Common myeloid progenitor, CD34-positive (primary cell): ENCODE data around the gene SSH3.
"Not testable (repeated sequence)": the region's sequence is repeated elsewhere in the genome, so short reads cannot be mapped to it uniquely, and the experiment has no call there.

Source experiments
- CTCF ChIA-PET: fragments of 350-600 bp; sonication (Branson Sonifier 250); formaldehyde crosslinking; loops from one replicate; lab custom pipeline; 2021; ENCODE audit warnings: antibody characterized with exemption; lab: Charles Lee
- POLR2A ChIA-PET: fragments of 350-600 bp; sonication (Branson Sonifier 250); formaldehyde crosslinking; loops from one replicate; lab custom pipeline; 2021; ENCODE audit warnings: antibody characterized with exemption; lab: Charles Lee
- DNase-seq, 3 donors: peaks; one replicate each; pipeline versions ENCODE4 v3.0.0 to v3.0.0-alpha.2; 2013
- H3K27ac ChIP-seq, 2 experiments: 1 replicate in 1 of 2; 2 replicates in 1 of 2; pipeline ENCODE4 v1.7.0; 2013; ENCODE audit warnings: inconsistent platforms in 2 of 2, low read length in 2 of 2, mild to moderate bottlenecking in 2 of 2, low read depth in 1 of 2, moderate library complexity in 1 of 2; ENCODE audit not compliant: severe bottlenecking in 2 of 2, insufficient read depth in 1 of 2, poor library complexity in 1 of 2
- H3K27me3 ChIP-seq, 5 experiments: replicated peaks in 2 of 5; 1 replicate in 3 of 5; 2 replicates in 2 of 5; pipeline versions ENCODE4 v1.6.1 to v1.7.0; 2013; ENCODE audit warnings: low read length in 4 of 5, mild to moderate bottlenecking in 2 of 5, moderate library complexity in 2 of 5, inconsistent platforms in 1 of 5; ENCODE audit not compliant: insufficient read depth in 5 of 5, control insufficient read depth in 4 of 5
- H3K36me3 ChIP-seq, 4 experiments: 1 replicate in 2 of 4; 2 replicates in 2 of 4; pipeline versions ENCODE4 v1.6.1 to v1.7.0; 2013; ENCODE audit warnings: low read length in 3 of 4, control low read depth in 1 of 4, mild to moderate bottlenecking in 1 of 4; ENCODE audit not compliant: control insufficient read depth in 4 of 4, insufficient read depth in 4 of 4
- H3K4me1 ChIP-seq, 4 experiments: 1 replicate in 3 of 4; 2 replicates in 1 of 4; pipeline versions ENCODE4 v1.6.1 to v1.7.1; 2013; ENCODE audit warnings: low read length in 3 of 4, mild to moderate bottlenecking in 3 of 4, control low read depth in 1 of 4, inconsistent platforms in 1 of 4, moderate library complexity in 1 of 4; ENCODE audit not compliant: control insufficient read depth in 4 of 4, insufficient read depth in 4 of 4; ENCODE audit errors: control extremely low read depth in 1 of 4
- H3K4me3 ChIP-seq, 7 experiments: 1 replicate in 4 of 7; 2 replicates in 3 of 7; pipeline versions ENCODE4 v1.5.1 to v1.7.0; 2013; ENCODE audit warnings: mild to moderate bottlenecking in 7 of 7, low read length in 6 of 7, moderate library complexity in 6 of 7, inconsistent platforms in 2 of 7, low read depth in 2 of 7, control low read depth in 1 of 7; ENCODE audit not compliant: insufficient read depth in 4 of 7, control insufficient read depth in 1 of 7; ENCODE audit errors: extremely low read depth in 1 of 7
- H3K9me3 ChIP-seq, 5 experiments: 1 replicate in 4 of 5; 2 replicates in 1 of 5; pipeline versions ENCODE4 v1.6.1 to v1.7.1; 2013; ENCODE audit warnings: low read length in 4 of 5, mild to moderate bottlenecking in 2 of 5, inconsistent platforms in 1 of 5, low read depth in 1 of 5, moderate library complexity in 1 of 5; ENCODE audit not compliant: control insufficient read depth in 4 of 5, insufficient read depth in 2 of 5; ENCODE audit errors: control extremely low read depth in 1 of 5
- WGBS: methylation state at CpG from one replicate; pipeline ENCODE4 v1.1.5; 2013; ENCODE audit not compliant: insufficient coverage; 5-methylcytosine and 5-hydroxymethylcytosine counted together

The SSH3 gene

DNA sequence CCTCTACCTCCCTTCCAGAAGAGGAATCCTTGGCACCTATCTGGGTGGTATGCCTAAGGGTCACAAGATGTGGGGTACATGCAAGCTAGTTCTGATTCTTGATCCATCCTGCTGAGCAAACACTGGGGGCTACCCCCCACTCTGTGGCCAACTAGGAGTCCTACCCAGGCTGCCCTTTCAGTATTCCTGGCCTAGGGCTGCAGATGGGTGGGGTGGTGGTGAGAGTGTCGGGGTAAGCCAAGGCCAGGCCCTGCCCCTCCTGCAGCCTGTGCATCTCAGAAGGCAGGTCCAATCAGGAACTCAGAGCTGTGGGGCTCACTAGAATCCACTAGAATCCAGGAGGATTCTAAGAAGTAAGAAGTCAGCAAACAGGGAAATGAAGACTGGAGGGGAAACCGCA lies 10.9 kb downstream of the SSH3 start:
- Histone ChIP-seq H3K27ac (no peak overlapping the region), H3K9me3 (no peaks in the 10 kb centered on the region), H3K27me3 (no peaks in the 10 kb centered on the region), H3K4me3 (no peak overlapping the region), H3K36me3 (peaks cover 0 to 28% (median 12%) of the 10 kb centered on the region in 4 experiments), H3K4me1 (peaks cover 9 to 35% (median 26%) of the 10 kb centered on the region in 4 experiments)
- ChIA-PET CTCF (interaction anchor here (1.3 to 11.4 kb wide), 9 partner anchors 8 to 61 kb away, joined by 3 to 124 read pairs (median 11); partner anchors contain the start of genes ANKRD13D and SSH3), POLR2A (interaction anchor here (2.6 kb wide), 1 partner anchor 25 kb away, joined by 11 read pairs; the partner anchor contains the start of gene ANKRD13D)
- 100% methylated on average over 1 of the region's 2 CpGs for WGBS
- no peak for DNase-seq

- 100% methylated on average over 7 of the region's 9 CpGs for WGBS
- Histone ChIP-seq H3K9me3 (no peaks in the 10 kb centered on the region), H3K27ac (no peak overlapping the region), H3K27me3 (no peaks in the 10 kb centered on the region), H3K4me3 (no peak overlapping the region), H3K36me3 (peaks cover 0 to 17% (median 5%) of the 10 kb centered on the region in 4 experiments), H3K4me1 (peaks cover 9 to 35% (median 26%) of the 10 kb centered on the region in 4 experiments)
- ChIA-PET POLR2A (interaction anchor here (2.6 kb wide), 1 partner anchor 26 kb away, joined by 11 read pairs; the partner anchor contains the start of gene ANKRD13D), CTCF (interaction anchor here (0.6 to 11.4 kb wide), 10 partner anchors 10 to 317 kb away, joined by 3 to 124 read pairs (median 6); partner anchors contain the start of gene SSH3)
- DNase-seq = no peak
Observed at GRCh38 chr11:67315325-67315909, 12.1 kb downstream of the SSH3 start.

DNA sequence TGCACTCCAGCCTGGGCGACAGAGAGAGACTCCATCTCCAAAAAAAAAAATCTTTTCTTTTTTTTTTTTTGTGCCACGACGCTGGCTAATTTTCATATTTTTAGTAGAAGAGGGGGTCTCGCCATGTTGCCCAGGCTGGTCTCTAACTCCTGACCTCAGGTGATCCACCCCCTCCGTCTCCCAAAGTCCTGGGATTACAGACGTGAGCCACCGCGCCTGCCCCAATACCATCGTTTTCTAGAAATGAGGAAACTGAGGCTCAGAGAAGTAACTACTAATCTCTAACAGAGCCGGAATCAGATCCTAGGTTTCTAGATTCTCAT lies 13.5 kb downstream of the SSH3 start:
- no peak for DNase-seq
- Histone ChIP-seq H3K36me3 (peaks cover 0 to 2% (median 0%) of the 10 kb centered on the region in 4 experiments), H3K9me3 (no peaks in the 10 kb centered on the region), H3K27me3 (no peaks in the 10 kb centered on the region), H3K4me1 (peaks cover 9 to 33% (median 26%) of the 10 kb centered on the region in 4 experiments), H3K27ac (peak overlapping the region in 1 of 2 experiments; percentile 80), H3K4me3 (peak overlapping the region; percentile 49 to 91 (median 86))
- CTCF ChIA-PET = interaction anchor here (0.8 to 11.4 kb wide), 23 partner anchors 8 to 236 kb away, joined by 3 to 124 read pairs (median 5); partner anchors contain the start of genes ANKRD13D, GRK2 and SSH3
- WGBS = 0% methylated on average over 3 of the region's 10 CpGs
- POLR2A ChIA-PET = interaction anchor here (0.6 to 3.6 kb wide), 13 partner anchors 14 to 77 kb away, joined by 3 to 26 read pairs (median 7); partner anchors contain the start of genes ANKRD13D, GRK2 and SSH3

GRCh38 chr11:67317205-67317887 lies 14.0 kb downstream of the SSH3 start:
- peak; percentile 95 to 98 (median 96) for DNase-seq
- POLR2A ChIA-PET = interaction anchor here (0.6 to 3.6 kb wide), 15 partner anchors 14 to 104 kb away, joined by 3 to 26 read pairs (median 6); partner anchors contain the start of genes ANKRD13D, GRK2 and SSH3
- Histone ChIP-seq H3K27ac (peak overlapping the region; percentile 25 to 80), H3K4me1 (peaks cover 9 to 30% (median 24%) of the 10 kb centered on the region in 4 experiments), H3K9me3 (no peaks in the 10 kb centered on the region), H3K36me3 (no peaks in the 10 kb centered on the region), H3K27me3 (no peaks in the 10 kb centered on the region), H3K4me3 (peak overlapping the region; percentile 53 to 91 (median 86))
- WGBS = 0% methylated on average over 48 of the region's 55 CpGs
- CTCF ChIA-PET = interaction anchor here (0.6 to 11.4 kb wide), 28 partner anchors 8 to 237 kb away, joined by 3 to 124 read pairs (median 4); partner anchors contain the start of genes ANKRD13D, GRK2 and SSH3

DNA sequence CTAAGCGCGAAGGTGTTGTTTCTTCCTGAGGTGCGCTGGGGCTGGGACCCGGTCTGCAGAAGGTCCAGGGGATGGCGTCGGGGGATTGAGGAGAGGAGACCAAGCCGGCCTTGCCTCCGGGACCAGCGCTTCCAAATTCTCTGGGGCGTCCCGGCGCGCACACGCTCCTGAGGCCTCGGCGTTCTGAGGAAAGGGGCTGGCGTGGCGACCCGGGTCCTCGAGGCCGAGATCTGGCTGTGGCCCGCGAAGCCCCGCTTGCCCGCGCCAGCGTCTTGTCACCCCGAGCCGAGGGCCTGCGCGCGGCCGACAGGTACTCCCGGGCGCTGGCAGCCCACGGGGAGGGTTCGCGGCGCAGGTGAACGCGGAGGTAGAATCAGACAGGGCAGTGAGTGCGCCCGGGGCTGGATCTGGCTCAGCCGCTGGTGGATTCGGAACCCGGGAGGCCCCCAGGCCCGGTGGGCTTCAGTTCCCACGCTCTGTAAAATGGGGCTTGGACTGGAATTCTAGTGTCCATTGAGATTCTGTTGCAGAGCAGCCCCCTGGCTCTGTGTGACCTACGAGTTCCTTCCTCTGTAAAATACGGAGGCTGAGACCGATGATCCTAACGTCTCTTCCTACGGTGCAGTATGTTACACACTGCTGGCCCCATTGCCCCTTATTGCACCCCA lies 14.7 kb downstream of the SSH3 start:
- DNase-seq = peak in 1 of 3 donors; percentile 21
- Histone ChIP-seq H3K27ac (peak overlapping the region; percentile 25 to 80), H3K36me3 (no peaks in the 10 kb centered on the region), H3K4me3 (peak overlapping the region; percentile 53 to 91 (median 86)), H3K9me3 (no peaks in the 10 kb centered on the region), H3K27me3 (no peaks in the 10 kb centered on the region), H3K4me1 (peaks cover 4 to 23% (median 18%) of the 10 kb centered on the region in 4 experiments)
- ChIA-PET POLR2A (interaction anchor here (0.6 to 3.6 kb wide), 14 partner anchors 15 to 104 kb away, joined by 3 to 26 read pairs (median 6); partner anchors contain the start of genes ANKRD13D, GRK2 and SSH3), CTCF (interaction anchor here (0.6 to 11.4 kb wide), 26 partner anchors 9 to 146 kb away, joined by 3 to 124 read pairs (median 5); partner anchors contain the start of genes ANKRD13D, GRK2 and SSH3)
- 0% methylated on average over 37 of the region's 53 CpGs for WGBS

- H3K4me3 ChIP-seq, H3K27me3 ChIP-seq, DNase-seq, H3K27ac ChIP-seq, H3K9me3 ChIP-seq, H3K36me3 ChIP-seq: not testable (repeated sequence)
- ChIA-PET CTCF (interaction anchor here (1.0 to 11.4 kb wide), 9 partner anchors 13 to 68 kb away, joined by 3 to 124 read pairs (median 15); partner anchors contain the start of gene ANKRD13D), POLR2A (interaction anchor here (0.6 to 3.6 kb wide), 6 partner anchors 30 to 339 kb away, joined by 3 to 26 read pairs (median 4); partner anchors contain the start of genes ANKRD13D, GRK2 and PPP1CA)
- peaks cover 4 to 20% (median 14%) of the 10 kb centered on the region in 4 experiments for H3K4me1 ChIP-seq
- 94% methylated on average over 8 of the region's 12 CpGs for WGBS
Observed at GRCh38 chr11:67318876-67319275, 15.5 kb downstream of the SSH3 start.
